Measurements from ENCODE around the gene PA2G4.

The PA2G4 gene

GRCh38 chr12:56078931-56079722 is 25.2 kb upstream of the PA2G4 start:
- peak; percentile 85 for DNase-seq (ENCODE audit: low read depth, low spot score)
- H3K4me3 ChIP-seq (ENCODE audit: low read depth, low read length): peak overlapping the region; percentile 42
- in situ Hi-C loops (cut with HindIII; ENCODE audit: low sequenced_read_pairs): no loop called here
- TF ChIP-seq CTCF (IDR thresholded peaks at IDR 0.05; ENCODE audit: low read depth, low read length): peak; percentile 86

- DNase-seq (ENCODE audit: low read depth, low spot score): peak; percentile 79
- TF ChIP-seq CTCF (IDR thresholded peaks at IDR 0.05; ENCODE audit: low read depth, low read length): no peak
- in situ Hi-C loops (cut with HindIII; ENCODE audit: low sequenced_read_pairs): no loop called here
- peak within 1 kb of the TSS; percentile 42 for H3K4me3 ChIP-seq (ENCODE audit: low read depth, low read length)
Measured at GRCh38 chr12:56079723-56080555, 24.4 kb upstream of the PA2G4 start, which contains the start of gene ERBB3. Gene ERBB3, plus strand, starts transcription at chr12:56080165. Its CDS starts 136 bp downstream, at chr12:56080301.

- in situ Hi-C loops (cut with HindIII; ENCODE audit: low sequenced_read_pairs): no loop called here
- peak overlapping the region; percentile 42 for H3K4me3 ChIP-seq (ENCODE audit: low read depth, low read length)
- no peak for DNase-seq (ENCODE audit: low read depth, low spot score)
- TF ChIP-seq CTCF (IDR thresholded peaks at IDR 0.05; ENCODE audit: low read depth, low read length): no peak
Measured at GRCh38 chr12:56080556-56081138, 23.7 kb upstream of the PA2G4 start.

- no peak for TF ChIP-seq CTCF (IDR thresholded peaks at IDR 0.05; ENCODE audit: low read depth, low read length)
- in situ Hi-C loops (cut with HindIII; ENCODE audit: low sequenced_read_pairs): no loop called here
- no peak overlapping the region for H3K4me3 ChIP-seq (ENCODE audit: low read depth, low read length)
- no peak for DNase-seq (ENCODE audit: low read depth, low spot score)
Measured at GRCh38 chr12:56081393-56082347, 22.7 kb upstream of the PA2G4 start.

- DNase-seq (ENCODE audit: low read depth, low spot score): no peak
- in situ Hi-C loops (cut with HindIII; ENCODE audit: low sequenced_read_pairs): no loop called here
- H3K4me3 ChIP-seq (ENCODE audit: low read depth, low read length): no peak overlapping the region
- no peak for TF ChIP-seq CTCF (IDR thresholded peaks at IDR 0.05; ENCODE audit: low read depth, low read length)
Measured at GRCh38 chr12:56082382-56082781, 22.0 kb upstream of the PA2G4 start.

Measured in astrocyte of the spinal cord (primary cell).